Non-pigmented ciliary epithelial cell (primary cell): ENCODE data around the gene ALCAM.

Source experiments
- DNase-seq: peaks from one replicate; pipeline ENCODE4 v3.0.0-alpha.2; 2010; ENCODE audit warnings: low read depth

ALCAM gene

GRCh38 chr3:105527949-105528348, 161.2 kb downstream of the ALCAM start:
- no peak for DNase-seq

DNA sequence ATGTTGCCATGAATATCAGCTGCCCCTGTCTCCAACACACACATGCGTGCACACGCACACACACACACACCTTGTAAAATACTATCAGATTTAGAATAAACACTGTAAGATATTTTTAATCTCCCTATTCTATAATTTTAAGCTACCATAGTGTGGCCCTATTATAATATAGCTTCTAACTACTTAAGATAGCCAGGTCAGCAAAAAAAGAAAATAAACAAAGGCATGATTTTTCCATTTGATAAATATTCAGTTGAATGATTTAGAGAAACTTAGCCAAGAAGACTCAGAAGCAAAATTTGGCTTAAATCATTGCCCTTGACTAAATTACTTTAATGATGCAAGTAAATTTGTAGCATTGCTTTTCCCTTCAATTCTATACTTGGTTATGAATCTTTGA, 162.2 kb downstream of the ALCAM start:
- no peak for DNase-seq

DNA sequence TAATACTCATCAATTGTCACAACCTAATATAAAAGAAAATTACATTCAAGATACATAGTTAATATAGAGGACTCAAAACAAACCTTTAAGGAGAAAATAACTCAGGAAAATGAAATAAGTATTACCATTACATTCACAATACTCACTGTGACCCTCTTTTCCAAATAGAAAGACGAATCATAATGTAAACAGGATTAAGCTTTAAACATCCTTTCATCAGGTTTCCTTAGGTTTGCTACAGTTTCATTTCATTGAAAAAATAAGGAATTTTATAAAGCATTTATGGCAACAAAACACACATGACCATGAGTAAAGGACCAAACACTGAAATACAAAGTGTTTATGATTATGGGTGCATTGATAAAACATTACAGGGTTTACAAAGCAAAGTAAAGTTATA, 162.7 kb downstream of the ALCAM start:
- no peak for DNase-seq

- no peak for DNase-seq
Measured at GRCh38 chr3:105532251-105532650, 165.5 kb downstream of the ALCAM start.

- DNase-seq: peak; percentile 66
Measured at GRCh38 chr3:105533960-105534359, 167.3 kb downstream of the ALCAM start.

- no peak for DNase-seq
Measured at GRCh38 chr3:105534491-105534890, 167.8 kb downstream of the ALCAM start.

GRCh38 chr3:105537371-105538080, 170.8 kb downstream of the ALCAM start:
- DNase-seq: no peak

GRCh38 chr3:105538483-105538882, 171.8 kb downstream of the ALCAM start:
- DNase-seq: no peak

DNA sequence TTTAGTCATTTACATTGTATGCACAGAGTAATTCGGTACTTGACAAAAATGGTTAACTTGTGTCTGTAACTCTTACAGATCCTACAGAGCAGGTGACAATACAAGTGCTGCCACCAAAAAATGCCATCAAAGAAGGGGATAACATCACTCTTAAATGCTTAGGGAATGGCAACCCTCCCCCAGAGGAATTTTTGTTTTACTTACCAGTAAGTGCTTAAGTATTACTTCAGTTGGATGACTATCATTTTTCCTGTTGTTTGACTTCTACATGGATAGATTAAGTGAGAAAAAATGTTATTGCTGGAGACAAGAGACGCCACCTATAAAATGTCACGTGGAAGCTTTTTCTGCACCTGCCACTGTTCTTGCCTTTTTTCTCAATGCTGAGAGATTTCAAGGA, 173.2 kb downstream of the ALCAM start:
- DNase-seq: no peak

GRCh38 chr3:105542282-105543019, 175.7 kb downstream of the ALCAM start:
- DNase-seq: no peak

DNA sequence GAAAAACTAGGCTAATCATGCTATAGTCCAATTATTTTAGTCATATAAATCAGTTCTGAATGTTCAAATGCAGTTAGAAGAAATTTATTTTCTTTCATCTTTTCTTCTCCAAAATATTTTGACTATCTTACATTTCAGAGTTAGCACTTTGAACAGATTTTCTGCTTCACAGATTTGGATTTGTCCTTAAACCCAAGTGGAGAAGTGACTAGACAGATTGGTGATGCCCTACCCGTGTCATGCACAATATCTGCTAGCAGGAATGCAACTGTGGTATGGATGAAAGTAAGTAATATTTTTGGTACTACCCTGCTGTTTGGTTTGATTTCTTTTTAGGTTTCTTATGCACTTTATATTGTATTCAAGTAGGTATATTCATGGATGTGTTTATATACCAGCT, 178.3 kb downstream of the ALCAM start:
- DNase-seq: no peak

DNA sequence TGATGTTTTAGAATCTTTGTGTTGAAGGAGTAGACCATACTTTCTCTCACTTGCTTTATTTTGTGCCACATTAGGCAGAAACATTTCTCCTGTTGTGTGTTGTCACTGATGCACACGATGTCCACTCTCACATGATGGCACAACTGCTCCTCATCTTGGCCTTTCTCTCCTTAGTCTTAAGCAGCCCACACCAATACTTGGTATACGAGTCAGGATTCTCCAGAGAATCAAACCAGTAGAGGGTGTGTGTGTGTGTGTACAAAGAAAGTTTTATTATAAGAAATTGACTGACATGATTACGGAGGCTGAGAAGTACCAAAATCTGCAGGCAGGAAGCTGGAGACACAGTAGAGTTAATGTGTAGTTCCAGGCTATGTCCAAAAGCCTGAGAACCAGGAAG, 187.1 kb downstream of the ALCAM start:
- DNase-seq: no peak

DNA sequence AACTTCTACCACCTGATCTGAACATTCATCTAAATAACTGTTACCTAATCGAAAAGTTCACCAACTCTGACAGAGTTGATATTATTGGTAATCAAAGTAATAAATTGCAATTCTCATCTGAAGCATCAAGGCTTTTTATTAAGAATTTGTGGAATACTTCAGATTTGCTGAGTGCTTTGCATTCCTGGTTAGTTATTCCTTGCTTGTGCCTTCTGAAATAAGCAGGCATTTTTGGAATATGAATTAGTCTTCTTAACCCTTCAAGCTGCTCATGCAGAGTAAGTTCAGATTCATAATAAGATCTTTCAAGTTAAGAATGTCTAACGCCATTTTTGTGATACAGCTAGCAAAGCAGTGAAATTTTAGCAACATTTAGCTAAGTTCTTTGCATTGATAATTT, 188.5 kb downstream of the ALCAM start:
- DNase-seq: no peak

GRCh38 chr3:105559856-105560255, 193.1 kb downstream of the ALCAM start:
- no peak for DNase-seq

GRCh38 chr3:105561876-105562275, 195.2 kb downstream of the ALCAM start:
- DNase-seq: no peak

- DNase-seq: no peak
Measured at GRCh38 chr3:105564546-105565288, 198.0 kb downstream of the ALCAM start.

DNA sequence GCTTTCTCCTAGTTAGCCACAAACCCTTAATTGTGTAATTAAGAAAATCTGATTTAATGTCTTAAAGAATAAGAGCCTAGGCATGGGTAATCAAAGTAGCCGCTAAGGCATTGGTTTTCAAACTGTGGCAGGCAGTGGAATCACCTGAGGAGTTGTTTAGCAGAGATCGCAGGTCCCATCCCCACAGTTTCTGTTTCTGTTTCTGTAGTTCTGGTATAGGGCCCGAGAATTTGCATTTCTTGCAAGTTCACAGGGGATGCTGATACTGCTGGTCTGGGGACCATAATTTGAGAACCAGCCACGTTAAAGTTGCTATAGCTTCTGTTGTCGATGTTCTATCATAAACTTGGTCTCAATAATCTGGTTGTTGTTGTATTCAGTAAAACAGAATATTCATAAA, 204.3 kb downstream of the ALCAM start:
- no peak for DNase-seq

DNA sequence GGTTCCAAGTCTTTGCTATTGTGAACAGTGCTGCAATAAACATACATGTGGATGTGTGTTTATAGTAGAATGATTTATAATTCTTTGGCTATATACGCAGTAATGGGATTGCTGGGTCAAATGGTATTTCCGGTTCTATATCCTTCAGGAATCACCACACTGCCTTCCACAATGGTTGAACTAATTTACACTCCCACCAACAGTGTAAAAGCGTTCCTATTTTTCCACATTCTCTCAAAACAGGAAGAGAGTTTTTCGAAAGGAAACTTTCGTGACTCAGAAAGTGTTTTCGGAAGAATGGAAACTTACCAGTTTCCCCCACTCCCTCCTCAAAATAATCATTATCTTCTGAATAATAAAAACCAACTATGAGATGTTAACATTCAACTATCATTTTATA, 205.8 kb downstream of the ALCAM start:
- no peak for DNase-seq

- DNase-seq: no peak
Measured at GRCh38 chr3:105579439-105579838, 212.7 kb downstream of the ALCAM start.

DNA sequence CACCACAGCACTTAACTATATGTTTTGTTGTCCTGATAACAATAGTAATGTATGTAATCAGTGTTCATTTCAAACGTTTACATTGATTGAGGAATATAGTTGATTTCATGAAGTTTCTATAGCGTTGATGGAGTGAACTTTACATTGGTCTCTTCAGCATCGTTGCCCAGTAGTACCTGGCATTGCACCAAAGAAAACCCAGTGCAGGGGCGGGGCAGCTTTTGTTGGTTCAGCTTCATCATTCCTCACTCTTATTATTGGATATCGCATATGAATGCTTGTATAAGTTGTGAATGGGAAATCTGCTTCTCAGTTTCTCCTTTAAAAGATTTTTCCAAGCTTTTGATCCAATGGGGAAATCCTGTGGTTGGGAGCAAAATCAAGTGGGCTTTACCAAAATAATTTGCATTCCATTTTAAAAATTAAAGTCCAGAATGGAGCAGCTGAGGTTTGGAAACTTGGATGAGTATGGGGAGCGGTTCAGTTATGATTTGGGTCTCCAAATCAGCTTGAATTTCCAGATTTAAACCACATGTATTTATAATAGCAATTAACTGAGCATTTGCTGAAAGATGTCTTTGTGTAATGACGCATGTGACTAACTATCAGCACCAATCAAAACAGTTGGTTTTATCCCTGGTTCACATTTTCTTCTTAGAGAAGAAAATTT, 213.7 kb downstream of the ALCAM start:
- DNase-seq: no peak

- DNase-seq: no peak
Measured at GRCh38 chr3:105582015-105582414, 215.3 kb downstream of the ALCAM start.

DNA sequence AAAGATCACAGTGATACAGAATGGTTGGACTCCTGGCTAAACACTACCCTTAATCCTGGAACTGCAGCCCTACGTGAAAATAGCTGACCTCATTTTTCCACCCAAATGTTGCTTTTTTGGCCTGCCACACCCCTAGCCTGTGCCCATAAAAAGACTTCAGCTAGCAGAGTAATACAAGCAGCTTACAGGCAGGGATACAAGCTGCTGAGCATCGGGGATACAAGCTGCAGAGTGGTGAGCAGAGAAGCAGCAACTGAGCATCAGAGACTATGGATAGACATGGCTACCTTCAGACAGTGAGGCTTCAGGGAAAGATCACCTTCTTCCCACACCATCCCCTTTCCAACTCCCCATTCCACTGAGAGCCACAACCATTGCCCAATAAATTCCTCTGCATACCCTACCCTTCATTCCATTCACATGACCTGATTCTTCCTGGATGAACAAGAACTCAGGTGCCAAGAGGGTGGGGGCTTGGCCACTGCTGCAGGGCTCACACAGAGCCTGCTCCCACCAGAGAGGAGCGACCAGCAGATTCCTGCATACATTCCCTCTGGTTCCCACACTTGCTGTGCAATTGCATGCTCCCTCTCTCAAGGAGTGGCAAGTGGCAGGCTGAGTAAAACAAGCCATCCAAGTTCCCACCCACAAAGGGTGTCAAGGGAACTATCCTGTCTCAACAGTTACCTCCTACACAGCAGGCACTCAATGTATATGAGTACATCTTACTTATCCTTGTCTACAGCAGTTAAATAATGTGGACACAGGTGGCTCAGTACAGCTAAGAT, 217.5 kb downstream of the ALCAM start:
- no peak for DNase-seq
